K562 (cell line): ENCODE data around the gene MAU2. TPM values are rescaled to one million over a fixed set of nuclear protein-coding genes. Genes with fewer than 3 reads are reported as not detected.
A peak's percentile ranks its signal among the peaks of the same experiment; 100 is the strongest.

ENCODE experiments used
- CBFA2T3 ChIP-seq: fragments of 450-650 bp; IDR thresholded peaks from 2 replicates; pipeline ENCODE4 v1.6.1; 2017
- CREM ChIP-seq: IDR thresholded peaks from 2 replicates; pipeline ENCODE4 v1.6.1; 2014; ENCODE audit warnings: antibody characterized with exemption, low read depth
- MEF2A ChIP-seq: IDR thresholded peaks from 2 replicates; pipeline ENCODE4 v1.6.1; 2011; ENCODE audit warnings: low read depth, mild to moderate bottlenecking, low read length, moderate library complexity; ENCODE audit not compliant: control insufficient read depth
- POLR2AphosphoS5 ChIP-seq: IDR thresholded peaks from 2 replicates; pipeline ENCODE4 v1.6.1; 2011; ENCODE audit warnings: mild to moderate bottlenecking, low read depth, low read length, moderate library complexity; ENCODE audit not compliant: control insufficient read depth, insufficient read depth
- TRIM24 ChIP-seq, 2 experiments: fragments of 450-650 bp; IDR thresholded peaks; 2 replicates each; pipeline ENCODE4 v1.6.1; 2016
- ZNF133 ChIP-seq: fragments of 250-450 bp; sonication (Bioruptor Pico); IDR thresholded peaks from 2 replicates; pipeline ENCODE4 v1.4.0; 2020; ENCODE audit warnings: mild to moderate bottlenecking
- ZNF444 ChIP-seq: fragments of 250-450 bp; sonication (Bioruptor Pico); IDR thresholded peaks from 2 replicates; pipeline ENCODE4 v1.4.0; 2020; ENCODE audit warnings: mild to moderate bottlenecking, moderate library complexity
- polyA plus RNA-seq, 8 experiments: library from polyadenylated mRNA; depleted of rRNA in 4 of 8; stranded (reverse) in 5 of 8; unstranded in 3 of 8; fragments of >200 nt; fragmentation: Nextera tagmentation in 2 of 8; fragmentation: Illumina TruSeq in 1 of 8; extraction: Ambion mirVana in 2 of 8; extraction: Trizol in 1 of 8; gene quantifications; 2 replicates each; pipeline versions ENCODE4 v1.2.1 to v1.2.3, GENCODE V29; 2011 to 2014; ENCODE audit warnings: inconsistent platforms in 1 of 8, missing spikeins in 1 of 8
- total RNA-seq, 7 experiments: library from RNA; depleted of rRNA in 6 of 7; stranded (reverse); fragments of >200 nt in 6 of 7; fragmentation: Illumina TruSeq in 2 of 7; extraction: Trizol in 2 of 7; gene quantifications; 2 replicates each; pipeline versions ENCODE4 v1.2.1 to v1.2.3, GENCODE V29; 2011 to 2021; ENCODE audit warnings: low replicate concordance in 1 of 7
- TF ChIP-seq, protein P1 (sequence below), 2 experiments: fragments of 450-650 bp; IDR thresholded peaks; 2 replicates each; pipeline ENCODE4 v1.6.1; 2016
- TF ChIP-seq, protein P2 (sequence below): fragments of 450-650 bp; IDR thresholded peaks from 2 replicates; pipeline ENCODE4 v1.6.1; 2016; ENCODE audit warnings: missing biosample characterization, missing genetic modification characterization
- TF ChIP-seq, protein P3 (sequence below): fragments of 200-800 bp; sonication (Bioruptor generic); IDR thresholded peaks from 2 replicates; pipeline ENCODE4 v1.6.1; 2017; ENCODE audit warnings: missing genetic modification characterization, missing compliant biosample characterization
- TF ChIP-seq, protein P4 (sequence below): fragments of 450-650 bp; formaldehyde crosslinking; IDR thresholded peaks from 2 replicates; pipeline ENCODE4 v1.4.0; 2022; ENCODE audit warnings: missing genetic modification characterization
- TF ChIP-seq, protein P5 (sequence below): sonication (generic); formaldehyde crosslinking; IDR thresholded peaks from 2 replicates; pipeline ENCODE4 v1.8.1; 2023; ENCODE audit warnings: mild to moderate bottlenecking, missing genetic modification reagents
- TF ChIP-seq, protein P6 (sequence below): fragments of 250-450 bp; sonication (Bioruptor Pico); IDR thresholded peaks from 2 replicates; pipeline ENCODE4 v1.4.0; 2020; ENCODE audit warnings: borderline replicate concordance
- TF ChIP-seq, protein P7 (sequence below): fragments of 250-450 bp; sonication (Bioruptor Pico); IDR thresholded peaks from 2 replicates; pipeline ENCODE4 v1.5.0; 2020; ENCODE audit warnings: mild to moderate bottlenecking, borderline replicate concordance

MAU2 gene
- total and polyA plus RNA-seq, 9 of the 15 experiments (the other 6 are each of a cell fraction or from before 2014, with no cell fraction given) = 1.2 to 48.1 (median 19.4) TPM

DNA sequence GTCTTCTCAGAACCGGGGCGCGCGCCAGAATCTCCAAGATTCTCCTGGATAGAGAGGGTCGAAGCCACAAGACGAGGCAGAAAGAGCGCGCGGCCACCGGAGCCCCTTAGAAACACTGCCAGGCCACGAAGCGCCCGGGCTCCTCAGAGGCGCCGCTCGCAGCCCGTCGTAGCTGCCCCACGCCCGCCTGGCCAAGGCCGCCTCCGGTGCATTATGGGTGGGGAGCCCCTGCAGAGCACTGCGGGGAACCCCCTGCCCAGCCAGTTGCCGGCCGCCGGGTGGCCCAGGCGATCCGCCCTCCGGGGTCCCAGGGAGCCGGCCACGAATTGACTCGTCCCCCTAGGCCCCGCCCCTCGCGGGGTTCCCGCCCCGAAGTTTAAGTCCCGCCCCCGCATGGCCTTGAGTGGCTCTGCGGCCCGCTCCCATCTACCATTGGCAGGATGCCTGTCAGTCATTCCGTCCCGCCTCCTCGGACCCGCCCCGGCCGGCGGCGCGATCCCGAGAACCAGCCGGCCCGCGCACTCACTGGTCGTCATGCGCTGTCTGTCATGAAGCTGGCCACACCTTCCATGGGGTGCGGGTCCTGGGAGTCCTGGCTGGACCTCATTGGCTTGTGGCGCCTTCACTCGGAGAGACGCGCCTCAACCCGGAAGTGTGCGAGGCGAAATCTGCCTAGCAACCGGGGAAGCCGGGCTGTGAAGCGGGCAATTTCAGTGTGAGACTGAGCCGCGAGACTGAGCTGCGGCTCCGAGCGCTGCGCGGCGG, 64.7 kb downstream of the MAU2 start (continued):
- TF ChIP-seq MEF2A (no peak), CREM (peak; percentile 88), ZNF444 (no peak), POLR2AphosphoS5 (peak; percentile 83), TRIM24 (IDR thresholded peaks at IDR 0.05) (no peak), CBFA2T3 (no peak), ZNF133 (CRISPR knock-in tag) (no peak)
- TF ChIP-seq, protein P1, sequence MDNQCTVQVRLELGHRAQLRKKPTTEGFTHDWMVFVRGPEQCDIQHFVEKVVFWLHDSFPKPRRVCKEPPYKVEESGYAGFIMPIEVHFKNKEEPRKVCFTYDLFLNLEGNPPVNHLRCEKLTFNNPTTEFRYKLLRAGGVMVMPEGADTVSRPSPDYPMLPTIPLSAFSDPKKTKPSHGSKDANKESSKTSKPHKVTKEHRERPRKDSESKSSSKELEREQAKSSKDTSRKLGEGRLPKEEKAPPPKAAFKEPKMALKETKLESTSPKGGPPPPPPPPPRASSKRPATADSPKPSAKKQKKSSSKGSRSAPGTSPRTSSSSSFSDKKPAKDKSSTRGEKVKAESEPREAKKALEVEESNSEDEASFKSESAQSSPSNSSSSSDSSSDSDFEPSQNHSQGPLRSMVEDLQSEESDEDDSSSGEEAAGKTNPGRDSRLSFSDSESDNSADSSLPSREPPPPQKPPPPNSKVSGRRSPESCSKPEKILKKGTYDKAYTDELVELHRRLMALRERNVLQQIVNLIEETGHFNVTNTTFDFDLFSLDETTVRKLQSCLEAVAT (IDR thresholded peaks at IDR 0.05) = peak in 1 of 2 experiments; percentile 65; a peak in 1 of 4 replicates
- TF ChIP-seq, protein P2, sequence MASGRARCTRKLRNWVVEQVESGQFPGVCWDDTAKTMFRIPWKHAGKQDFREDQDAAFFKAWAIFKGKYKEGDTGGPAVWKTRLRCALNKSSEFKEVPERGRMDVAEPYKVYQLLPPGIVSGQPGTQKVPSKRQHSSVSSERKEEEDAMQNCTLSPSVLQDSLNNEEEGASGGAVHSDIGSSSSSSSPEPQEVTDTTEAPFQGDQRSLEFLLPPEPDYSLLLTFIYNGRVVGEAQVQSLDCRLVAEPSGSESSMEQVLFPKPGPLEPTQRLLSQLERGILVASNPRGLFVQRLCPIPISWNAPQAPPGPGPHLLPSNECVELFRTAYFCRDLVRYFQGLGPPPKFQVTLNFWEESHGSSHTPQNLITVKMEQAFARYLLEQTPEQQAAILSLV = no peak
- TF ChIP-seq, protein P3, sequence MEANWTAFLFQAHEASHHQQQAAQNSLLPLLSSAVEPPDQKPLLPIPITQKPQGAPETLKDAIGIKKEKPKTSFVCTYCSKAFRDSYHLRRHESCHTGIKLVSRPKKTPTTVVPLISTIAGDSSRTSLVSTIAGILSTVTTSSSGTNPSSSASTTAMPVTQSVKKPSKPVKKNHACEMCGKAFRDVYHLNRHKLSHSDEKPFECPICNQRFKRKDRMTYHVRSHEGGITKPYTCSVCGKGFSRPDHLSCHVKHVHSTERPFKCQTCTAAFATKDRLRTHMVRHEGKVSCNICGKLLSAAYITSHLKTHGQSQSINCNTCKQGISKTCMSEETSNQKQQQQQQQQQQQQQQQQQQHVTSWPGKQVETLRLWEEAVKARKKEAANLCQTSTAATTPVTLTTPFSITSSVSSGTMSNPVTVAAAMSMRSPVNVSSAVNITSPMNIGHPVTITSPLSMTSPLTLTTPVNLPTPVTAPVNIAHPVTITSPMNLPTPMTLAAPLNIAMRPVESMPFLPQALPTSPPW (CRISPR knock-in tag) = peak; percentile 67
- TF ChIP-seq, protein P4, sequence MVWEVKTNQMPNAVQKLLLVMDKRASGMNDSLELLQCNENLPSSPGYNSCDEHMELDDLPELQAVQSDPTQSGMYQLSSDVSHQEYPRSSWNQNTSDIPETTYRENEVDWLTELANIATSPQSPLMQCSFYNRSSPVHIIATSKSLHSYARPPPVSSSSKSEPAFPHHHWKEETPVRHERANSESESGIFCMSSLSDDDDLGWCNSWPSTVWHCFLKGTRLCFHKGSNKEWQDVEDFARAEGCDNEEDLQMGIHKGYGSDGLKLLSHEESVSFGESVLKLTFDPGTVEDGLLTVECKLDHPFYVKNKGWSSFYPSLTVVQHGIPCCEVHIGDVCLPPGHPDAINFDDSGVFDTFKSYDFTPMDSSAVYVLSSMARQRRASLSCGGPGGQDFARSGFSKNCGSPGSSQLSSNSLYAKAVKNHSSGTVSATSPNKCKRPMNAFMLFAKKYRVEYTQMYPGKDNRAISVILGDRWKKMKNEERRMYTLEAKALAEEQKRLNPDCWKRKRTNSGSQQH = peak; percentile 66; the same call in 1 of the 2 replicates
- TF ChIP-seq, protein P5, sequence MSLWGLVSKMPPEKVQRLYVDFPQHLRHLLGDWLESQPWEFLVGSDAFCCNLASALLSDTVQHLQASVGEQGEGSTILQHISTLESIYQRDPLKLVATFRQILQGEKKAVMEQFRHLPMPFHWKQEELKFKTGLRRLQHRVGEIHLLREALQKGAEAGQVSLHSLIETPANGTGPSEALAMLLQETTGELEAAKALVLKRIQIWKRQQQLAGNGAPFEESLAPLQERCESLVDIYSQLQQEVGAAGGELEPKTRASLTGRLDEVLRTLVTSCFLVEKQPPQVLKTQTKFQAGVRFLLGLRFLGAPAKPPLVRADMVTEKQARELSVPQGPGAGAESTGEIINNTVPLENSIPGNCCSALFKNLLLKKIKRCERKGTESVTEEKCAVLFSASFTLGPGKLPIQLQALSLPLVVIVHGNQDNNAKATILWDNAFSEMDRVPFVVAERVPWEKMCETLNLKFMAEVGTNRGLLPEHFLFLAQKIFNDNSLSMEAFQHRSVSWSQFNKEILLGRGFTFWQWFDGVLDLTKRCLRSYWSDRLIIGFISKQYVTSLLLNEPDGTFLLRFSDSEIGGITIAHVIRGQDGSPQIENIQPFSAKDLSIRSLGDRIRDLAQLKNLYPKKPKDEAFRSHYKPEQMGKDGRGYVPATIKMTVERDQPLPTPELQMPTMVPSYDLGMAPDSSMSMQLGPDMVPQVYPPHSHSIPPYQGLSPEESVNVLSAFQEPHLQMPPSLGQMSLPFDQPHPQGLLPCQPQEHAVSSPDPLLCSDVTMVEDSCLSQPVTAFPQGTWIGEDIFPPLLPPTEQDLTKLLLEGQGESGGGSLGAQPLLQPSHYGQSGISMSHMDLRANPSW (CRISPR knock-in tag) = no peak
- TF ChIP-seq, protein P6, sequence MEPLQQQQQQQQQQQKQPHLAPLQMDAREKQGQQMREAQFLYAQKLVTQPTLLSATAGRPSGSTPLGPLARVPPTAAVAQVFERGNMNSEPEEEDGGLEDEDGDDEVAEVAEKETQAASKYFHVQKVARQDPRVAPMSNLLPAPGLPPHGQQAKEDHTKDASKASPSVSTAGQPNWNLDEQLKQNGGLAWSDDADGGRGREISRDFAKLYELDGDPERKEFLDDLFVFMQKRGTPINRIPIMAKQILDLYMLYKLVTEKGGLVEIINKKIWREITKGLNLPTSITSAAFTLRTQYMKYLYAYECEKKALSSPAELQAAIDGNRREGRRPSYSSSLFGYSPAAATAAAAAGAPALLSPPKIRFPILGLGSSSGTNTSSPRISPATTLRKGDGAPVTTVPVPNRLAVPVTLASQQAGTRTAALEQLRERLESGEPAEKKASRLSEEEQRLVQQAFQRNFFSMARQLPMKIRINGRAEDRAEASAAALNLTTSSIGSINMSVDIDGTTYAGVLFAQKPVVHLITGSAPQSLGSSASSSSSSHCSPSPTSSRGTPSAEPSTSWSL (CRISPR knock-in tag) = peak; percentile 82; the same call in 1 of the 2 replicates
- TF ChIP-seq, protein P7, sequence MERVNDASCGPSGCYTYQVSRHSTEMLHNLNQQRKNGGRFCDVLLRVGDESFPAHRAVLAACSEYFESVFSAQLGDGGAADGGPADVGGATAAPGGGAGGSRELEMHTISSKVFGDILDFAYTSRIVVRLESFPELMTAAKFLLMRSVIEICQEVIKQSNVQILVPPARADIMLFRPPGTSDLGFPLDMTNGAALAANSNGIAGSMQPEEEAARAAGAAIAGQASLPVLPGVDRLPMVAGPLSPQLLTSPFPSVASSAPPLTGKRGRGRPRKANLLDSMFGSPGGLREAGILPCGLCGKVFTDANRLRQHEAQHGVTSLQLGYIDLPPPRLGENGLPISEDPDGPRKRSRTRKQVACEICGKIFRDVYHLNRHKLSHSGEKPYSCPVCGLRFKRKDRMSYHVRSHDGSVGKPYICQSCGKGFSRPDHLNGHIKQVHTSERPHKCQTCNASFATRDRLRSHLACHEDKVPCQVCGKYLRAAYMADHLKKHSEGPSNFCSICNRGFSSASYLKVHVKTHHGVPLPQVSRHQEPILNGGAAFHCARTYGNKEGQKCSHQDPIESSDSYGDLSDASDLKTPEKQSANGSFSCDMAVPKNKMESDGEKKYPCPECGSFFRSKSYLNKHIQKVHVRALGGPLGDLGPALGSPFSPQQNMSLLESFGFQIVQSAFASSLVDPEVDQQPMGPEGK = no peak
